SK-N-SH (cell line): ENCODE data around the gene SLC6A17. TPM values are rescaled to one million over a fixed set of nuclear protein-coding genes. Genes with fewer than 3 reads are reported as not detected.

Source experiments
- CTCF ChIA-PET: fragments of 300-600, 350-600 bp; formaldehyde crosslinking; extraction: SDS; loops from one replicate; lab custom pipeline; 2021; lab: Yijun Ruan, JAX
- POLR2A ChIA-PET: fragments of 350-600 bp; sonication (Branson Sonifier 250); formaldehyde crosslinking; extraction: SDS; loops from one replicate; lab custom pipeline; 2020; ENCODE audit warnings: antibody characterized with exemption, inconsistent platforms; lab: Yijun Ruan, JAX
- DNase-seq: peaks from one replicate; pipeline ENCODE4 v3.0.0; 2012
- H2AFZ ChIP-seq: fragments of 200-600 bp; sonication (generic); 2 replicates; pipeline ENCODE4 v1.8.1; 2016; ENCODE audit warnings: antibody characterized with exemption, mild to moderate bottlenecking, low read depth
- H3F3A ChIP-seq: fragments of 200-600 bp; sonication (generic); replicated peaks from 2 replicates; pipeline ENCODE3; 2016; ENCODE audit warnings: antibody characterized with exemption, mild to moderate bottlenecking; ENCODE audit not compliant: insufficient read depth
- H3K27ac ChIP-seq, 2 experiments: fragments of 200-500 bp in 1 of 2; fragments of 200-600 bp in 1 of 2; sonication (Bioruptor generic) in 1 of 2; sonication (generic), shearing (Covaris generic) in 1 of 2; 2 replicates each; pipeline versions ENCODE4 v1.5.1 to v1.6.1; 2014 to 2016; ENCODE audit warnings: low read depth in 2 of 2, inconsistent platforms in 1 of 2, low read length in 1 of 2, mild to moderate bottlenecking in 1 of 2, mixed read lengths in 1 of 2
- H3K27me3 ChIP-seq: fragments of 200-600 bp; sonication (generic), shearing (Covaris generic); 2 replicates; pipeline ENCODE4 v1.6.1; 2016; ENCODE audit warnings: mixed run types; ENCODE audit not compliant: insufficient read depth
- H3K36me3 ChIP-seq, 2 experiments: fragments of 200-500 bp in 1 of 2; fragments of 200-600 bp in 1 of 2; sonication (Bioruptor generic) in 1 of 2; sonication (generic) in 1 of 2; replicated peaks in 1 of 2; 2 replicates each; pipeline versions ENCODE3 to v1.5.1; 2014 to 2016; ENCODE audit warnings: low read length in 1 of 2, mild to moderate bottlenecking in 1 of 2; ENCODE audit not compliant: insufficient read depth in 2 of 2, control insufficient read depth in 1 of 2
- H3K4me1 ChIP-seq, 2 experiments: fragments of 200-500 bp in 1 of 2; fragments of 200-600 bp in 1 of 2; sonication (Bioruptor generic) in 1 of 2; sonication (generic), shearing (Covaris generic) in 1 of 2; 2 replicates each; pipeline versions ENCODE4 v1.5.1 to v1.6.1; 2014 to 2016; ENCODE audit warnings: low read depth in 1 of 2, low read length in 1 of 2, mixed run types in 1 of 2; ENCODE audit not compliant: insufficient read depth in 2 of 2, control insufficient read depth in 1 of 2
- H3K4me2 ChIP-seq: fragments of 200-600 bp; sonication (generic), shearing (Covaris generic); 2 replicates; pipeline ENCODE4 v1.6.1; 2017; ENCODE audit warnings: mixed run types
- H3K4me3 ChIP-seq, 2 experiments: fragments of 200-500 bp in 1 of 2; fragments of 200-600 bp in 1 of 2; sonication (Bioruptor generic) in 1 of 2; sonication (generic), shearing (Covaris generic) in 1 of 2; 2 replicates each; pipeline versions ENCODE4 v1.5.1 to v1.8.1; 2014 to 2016; ENCODE audit warnings: low read depth in 2 of 2, inconsistent platforms in 1 of 2, low read length in 1 of 2, mild to moderate bottlenecking in 1 of 2, mixed read lengths in 1 of 2, moderate library complexity in 1 of 2
- H3K79me2 ChIP-seq: fragments of 200-600 bp; sonication (generic); 2 replicates; pipeline ENCODE4 v1.8.1; 2017; ENCODE audit warnings: mild to moderate bottlenecking; ENCODE audit not compliant: insufficient read depth
- H3K9ac ChIP-seq: fragments of 200-600 bp; sonication (generic); 2 replicates; pipeline ENCODE4 v1.6.1; 2017; ENCODE audit warnings: mixed run types
- H3K9me2 ChIP-seq: fragments of 200-600 bp; sonication (generic); 2 replicates; pipeline ENCODE4 v1.6.1; 2017; ENCODE audit warnings: mixed run types
- H3K9me3 ChIP-seq: fragments of 200-600 bp; sonication (generic); 2 replicates; pipeline ENCODE4 v1.6.1; 2017; ENCODE audit warnings: mixed run types, mild to moderate bottlenecking, moderate library complexity
- H4K20me1 ChIP-seq: fragments of 200-600 bp; sonication (generic); 2 replicates; pipeline ENCODE4 v1.6.1; 2017; ENCODE audit warnings: mild to moderate bottlenecking, mixed run types; ENCODE audit not compliant: insufficient read depth
- CTCF ChIP-seq: fragments of 200-600 bp; sonication (generic); IDR thresholded peaks from 2 replicates; pipeline ENCODE4 v1.6.1; 2017; ENCODE audit warnings: antibody characterized with exemption, mild to moderate bottlenecking, moderate library complexity
- FOSL2 ChIP-seq: IDR thresholded peaks from 2 replicates; pipeline ENCODE4 v1.4.0; 2012; ENCODE audit warnings: low read depth, mild to moderate bottlenecking, moderate library complexity, borderline replicate concordance
- FOXJ3 ChIP-seq: sonication (generic); formaldehyde crosslinking; IDR thresholded peaks from 2 replicates; pipeline ENCODE4 v1.5.1; 2020; ENCODE audit warnings: mild to moderate bottlenecking, missing genetic modification reagents
- FOXM1 ChIP-seq: IDR thresholded peaks from 2 replicates; pipeline ENCODE4 v1.4.0; 2012; ENCODE audit warnings: low read depth, mild to moderate bottlenecking
- GATA2 ChIP-seq: sonication (generic); formaldehyde crosslinking; IDR thresholded peaks from 2 replicates; pipeline ENCODE4 v1.5.0; 2020; ENCODE audit warnings: mild to moderate bottlenecking, missing genetic modification reagents
- IRF3 ChIP-seq: fragments of 150-350 bp; IDR thresholded peaks from 2 replicates; pipeline ENCODE4 v1.6.1; 2016; ENCODE audit warnings: mild to moderate bottlenecking, low read depth, low read length
- MAX ChIP-seq: IDR thresholded peaks from 2 replicates; pipeline ENCODE4 v1.4.0; 2012; ENCODE audit warnings: low read depth
- MXI1 ChIP-seq: IDR thresholded peaks from 2 replicates; pipeline ENCODE4 v1.6.1; 2012; ENCODE audit warnings: mild to moderate bottlenecking, low read depth, low read length, improper control_type of control experiment
- NFIC ChIP-seq: IDR thresholded peaks from 2 replicates; pipeline ENCODE4 v1.4.0; 2012; ENCODE audit warnings: borderline replicate concordance
- PBX3 ChIP-seq: IDR thresholded peaks from 2 replicates; pipeline ENCODE4; 2012
- POLR2AphosphoS5 ChIP-seq: IDR thresholded peaks from 2 replicates; pipeline ENCODE4 v1.6.1; 2012; ENCODE audit warnings: low read depth, low read length
- SIN3A ChIP-seq: IDR thresholded peaks from 2 replicates; pipeline ENCODE4 v1.6.1; 2012; ENCODE audit warnings: low read depth, mild to moderate bottlenecking, low read length, moderate library complexity, borderline replicate concordance
- TCF12 ChIP-seq: IDR thresholded peaks from 2 replicates; pipeline ENCODE4 v1.4.0; 2012
- TEAD4 ChIP-seq: IDR thresholded peaks from 2 replicates; pipeline ENCODE4 v1.4.0; 2012; ENCODE audit warnings: mild to moderate bottlenecking, borderline replicate concordance; ENCODE audit not compliant: insufficient read depth
- USF2 ChIP-seq: fragments of 150-350 bp; IDR thresholded peaks from 2 replicates; pipeline ENCODE4 v1.6.1; 2017; ENCODE audit warnings: antibody characterized with exemption, low read length, low read depth, borderline replicate concordance
- WGBS: methylation state at CpG from one replicate; pipeline ENCODE4 v1.1.6; 2017; ENCODE audit warnings: low lambda C conversion rate; 5-methylcytosine and 5-hydroxymethylcytosine counted together
- polyA plus RNA-seq, 3 experiments: library from polyadenylated mRNA; depleted of rRNA; stranded (reverse); fragments of >200 nt; gene quantifications; 2 replicates each; pipeline ENCODE4 v1.2.3, GENCODE V29; 2012

Gene SLC6A17
- polyA plus RNA-seq, 1 of the 3 experiments (the other 2 are of a cell fraction) = 0.67 TPM

GRCh38 chr1:110144366-110144765 lies 5.9 kb upstream of the SLC6A17 start:
- Histone ChIP-seq H3K4me3 (no peak overlapping the region), H3K9me2 (no peaks in the 10 kb centered on the region), H3K27ac (no peak overlapping the region), H3K9me3 (no peaks in the 10 kb centered on the region), H3K27me3 (peaks cover 36% of the 10 kb centered on the region; the same call in 1 of the 2 replicates), H3F3A (no peaks in the 10 kb centered on the region), H3K36me3 (no peaks in the 10 kb centered on the region), H3K4me2 (no peak overlapping the region), H3K79me2 (no peaks in the 10 kb centered on the region), H4K20me1 (no peaks in the 10 kb centered on the region), H3K4me1 (no peaks in the 10 kb centered on the region), H3K9ac (no peak overlapping the region), H2AFZ (no peak overlapping the region)
- ChIA-PET CTCF (interaction anchor here (0.7 to 1.5 kb wide), 7 partner anchors 17 to 599 kb away, joined by 3 to 5 read pairs (median 3); no protein-coding TSS in a partner anchor), POLR2A (interaction anchor here (0.9 kb wide), 1 partner anchor 8 kb away, joined by 3 read pairs; no protein-coding TSS in a partner anchor)
- 16% methylated on average over 3 of the region's 3 CpGs for WGBS
- no peak for TF ChIP-seq TCF12
- no peak for TF ChIP-seq POLR2AphosphoS5
- no peak for TF ChIP-seq SIN3A
- TF ChIP-seq MXI1 = no peak
- no peak for TF ChIP-seq FOSL2
- no peak for TF ChIP-seq FOXJ3 (CRISPR knock-in tag)
- TF ChIP-seq FOXM1 = no peak
- TF ChIP-seq CTCF = no peak
- TF ChIP-seq GATA2 (CRISPR knock-in tag) = no peak
- no peak for TF ChIP-seq NFIC
- TF ChIP-seq IRF3 = no peak
- no peak for TF ChIP-seq PBX3
- TF ChIP-seq USF2 = no peak
- no peak for TF ChIP-seq MAX
- TF ChIP-seq TEAD4 = no peak
- DNase-seq = no peak
